CD14-positive monocyte (primary cell): ENCODE measurements around the gene CAV2. TPM values are rescaled to one million over a fixed set of nuclear protein-coding genes. Genes with fewer than 3 reads are reported as not detected.

Source experiments
- DNase-seq, 3 donors: peaks; one replicate each; pipeline ENCODE4 v3.0.0-alpha.2; 2011 to 2022
- H2AFZ ChIP-seq: 2 replicates; pipeline ENCODE4 v1.6.0; 2012; ENCODE audit warnings: mild to moderate bottlenecking, low read depth, low read length, inconsistent platforms; ENCODE audit not compliant: insufficient read depth, poor library complexity, severe bottlenecking
- H3K27ac ChIP-seq, 2 donors: 1 replicate in 1 of 2; 2 replicates in 1 of 2; pipeline ENCODE4 v1.5.1; 2012 to 2013; ENCODE audit warnings: low read length in 2 of 2, control low read depth in 1 of 2, inconsistent platforms in 1 of 2, low read depth in 1 of 2, mild to moderate bottlenecking in 1 of 2
- H3K27me3 ChIP-seq, 2 donors: one replicate each; pipeline versions ENCODE4 v1.6.0 to v1.6.1; 2011 to 2013; ENCODE audit warnings: low read length in 2 of 2; ENCODE audit not compliant: control insufficient read depth in 2 of 2, insufficient read depth in 2 of 2
- H3K36me3 ChIP-seq, 2 donors: replicated peaks in 1 of 2; 1 replicate in 1 of 2; 2 replicates in 1 of 2; pipeline versions ENCODE4 v1.5.1 to v1.6.1; 2012 to 2013; ENCODE audit warnings: low read length in 2 of 2, control low read depth in 1 of 2, inconsistent platforms in 1 of 2, mild to moderate bottlenecking in 1 of 2; ENCODE audit not compliant: insufficient read depth in 2 of 2, control insufficient read depth in 1 of 2
- H3K4me1 ChIP-seq, 2 donors: 1 replicate in 1 of 2; 2 replicates in 1 of 2; pipeline versions ENCODE4 v1.5.1 to v1.6.1; 2012 to 2013; ENCODE audit warnings: low read length in 2 of 2, control low read depth in 1 of 2, inconsistent platforms in 1 of 2, mild to moderate bottlenecking in 1 of 2, moderate library complexity in 1 of 2; ENCODE audit not compliant: insufficient read depth in 2 of 2, control insufficient read depth in 1 of 2
- H3K4me2 ChIP-seq: replicated peaks from 2 replicates; pipeline ENCODE3; 2012; ENCODE audit warnings: low read length, moderate library complexity, mild to moderate bottlenecking; ENCODE audit not compliant: poor library complexity, severe bottlenecking; ENCODE audit errors: extremely low read depth
- H3K4me3 ChIP-seq, 3 experiments: fragments of 200-600 bp in 1 of 3; sonication (generic) in 1 of 3; replicated peaks in 1 of 3; 1 replicate in 2 of 3; 2 replicates in 1 of 3; pipeline ENCODE4 v1.5.1; 2011 to 2013; ENCODE audit warnings: low read length in 3 of 3, mild to moderate bottlenecking in 3 of 3, control low read depth in 2 of 3, low read depth in 2 of 3, inconsistent platforms in 1 of 3, moderate library complexity in 1 of 3
- H3K79me2 ChIP-seq: 2 replicates; pipeline ENCODE4 v1.6.0; 2012; ENCODE audit warnings: mild to moderate bottlenecking, control low read depth, inconsistent platforms, low read length, moderate library complexity; ENCODE audit not compliant: insufficient read depth
- H3K9ac ChIP-seq: 2 replicates; pipeline ENCODE4 v1.6.0; 2017; ENCODE audit warnings: low read length, mild to moderate bottlenecking; ENCODE audit not compliant: insufficient read depth, poor library complexity, severe bottlenecking
- H3K9me3 ChIP-seq, 2 donors: replicated peaks in 1 of 2; 1 replicate in 1 of 2; 2 replicates in 1 of 2; pipeline versions ENCODE4 v1.5.1 to v1.6.1; 2012 to 2013; ENCODE audit warnings: low read length in 2 of 2, control low read depth in 1 of 2; ENCODE audit not compliant: control insufficient read depth in 1 of 2, insufficient read depth in 1 of 2
- H4K20me1 ChIP-seq: 2 replicates; pipeline ENCODE4 v1.6.0; 2012; ENCODE audit warnings: mild to moderate bottlenecking, low read length, control low read depth, moderate library complexity; ENCODE audit not compliant: insufficient read depth
- H3K27ac Mint-ChIP-seq, 7 donors: one replicate each; pipeline ENCODE4 v1.8.0; 2020; ENCODE audit warnings: mild to moderate bottlenecking in 7 of 7, mixed read lengths in 7 of 7, moderate library complexity in 6 of 7, inconsistent platforms in 2 of 7
- H3K27me3 Mint-ChIP-seq, 3 donors: one replicate each; pipeline ENCODE4 v1.8.0; 2021 to 2022; ENCODE audit warnings: low read depth in 3 of 3, mild to moderate bottlenecking in 3 of 3, mixed read lengths in 3 of 3, moderate library complexity in 3 of 3, inconsistent platforms in 1 of 3
- H3K36me3 Mint-ChIP-seq, 2 donors: one replicate each; pipeline ENCODE4 v1.8.0; 2020; ENCODE audit warnings: mixed read lengths in 2 of 2, inconsistent platforms in 1 of 2, mild to moderate bottlenecking in 1 of 2
- H3K4me1 Mint-ChIP-seq: one replicate; pipeline ENCODE4 v1.8.0; 2020; ENCODE audit warnings: mild to moderate bottlenecking, mixed read lengths
- H3K4me3 Mint-ChIP-seq, 2 donors: one replicate each; pipeline ENCODE4 v1.8.0; 2020; ENCODE audit warnings: mild to moderate bottlenecking in 2 of 2, mixed read lengths in 2 of 2, moderate library complexity in 1 of 2
- H3K9me3 Mint-ChIP-seq, 7 donors: one replicate each; pipeline ENCODE4 v1.8.0; 2020 to 2022; ENCODE audit warnings: mixed read lengths in 7 of 7, mild to moderate bottlenecking in 6 of 7, moderate library complexity in 6 of 7, inconsistent platforms in 2 of 7
- WGBS: methylation state at CpG from one replicate; pipeline ENCODE4 v1.1.5; 2013; ENCODE audit warnings: missing lambda C conversion rate; ENCODE audit not compliant: insufficient coverage; 5-methylcytosine and 5-hydroxymethylcytosine counted together
- intact Hi-C, 2 donors: fragments of 100-400 bp; cut with micrococcal nuclease; formaldehyde crosslinking; loops; one replicate each; pipeline versions ENCODE4 v1.15.0 to v1.15.1; 2023
- polyA plus RNA-seq, 3 donors: library from polyadenylated mRNA; depleted of rRNA in 1 of 3; unstranded in 2 of 3; stranded (reverse) in 1 of 3; fragments of 300-500 nt in 2 of 3; fragments of >200 nt in 1 of 3; fragmentation: Illumina TruSeq in 2 of 3; gene quantifications; 1 replicate in 2 of 3; 2 replicates in 1 of 3; pipeline ENCODE4 v1.2.3, GENCODE V29; 2012 to 2021
- TF ChIP-seq, protein P1 (sequence below): fragments of 200-600 bp; IDR thresholded peaks from one replicate; pipeline ENCODE4 v1.8.0; 2022; ENCODE audit warnings: antibody characterized with exemption, mild to moderate bottlenecking

Gene CAV2
- polyA plus RNA-seq, 3 donors, result 0.19 TPM; not detected in 2

DNA sequence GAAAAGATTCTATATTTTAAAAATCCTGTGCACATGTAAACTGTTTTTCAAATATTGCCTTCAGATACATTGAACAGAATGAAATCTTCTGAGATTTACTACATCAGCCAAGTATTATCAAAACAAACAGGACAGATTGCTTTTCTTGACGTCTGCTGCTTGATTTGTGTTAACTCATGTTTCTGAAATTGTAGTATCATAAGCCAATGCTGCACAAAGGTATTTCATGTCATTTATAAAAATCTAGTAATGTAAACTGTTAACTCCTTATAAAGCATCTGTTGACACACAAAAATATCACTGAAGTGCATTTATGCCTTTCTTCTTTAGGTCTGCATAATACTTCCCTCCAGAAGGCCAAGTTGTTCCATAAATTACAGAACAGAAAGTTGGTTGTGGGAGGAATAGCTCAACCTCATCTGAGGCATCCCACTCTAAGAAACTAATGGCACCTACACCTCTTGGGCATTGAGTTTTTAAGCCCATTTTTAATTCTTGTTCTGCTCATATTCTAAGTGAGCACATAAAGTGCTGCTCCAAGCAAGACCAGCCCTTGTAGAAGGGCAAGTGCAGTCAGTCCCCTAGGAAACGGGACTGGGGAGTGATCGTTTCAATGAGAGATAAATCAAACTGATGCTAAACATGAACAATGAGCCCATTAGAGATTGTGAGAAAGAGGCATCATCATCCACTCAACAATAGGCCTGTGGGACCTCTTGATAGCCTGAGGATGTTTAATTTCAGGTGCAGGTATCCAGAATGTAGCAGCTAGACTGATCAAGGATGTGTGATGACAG, 53.8 kb downstream of the CAV2 start:
- H3K36me3 Mint-ChIP-seq, result no peaks in the 10 kb centered on the region
- no peak overlapping the region for H2AFZ ChIP-seq
- H3K27ac ChIP-seq, result no peak overlapping the region
- no peaks in the 10 kb centered on the region for H4K20me1 ChIP-seq
- no peak overlapping the region for H3K27ac Mint-ChIP-seq
- peaks cover 0 to 2% (median 0%) of the 10 kb centered on the region in 3 donors for H3K27me3 Mint-ChIP-seq
- no peaks in the 10 kb centered on the region for H3K79me2 ChIP-seq
- no peaks in the 10 kb centered on the region for H3K27me3 ChIP-seq
- DNase-seq, result no peak
- intact Hi-C loops, result no loop called here
- WGBS, result 100% methylated on average over 1 of the region's 3 CpGs
- no peaks in the 10 kb centered on the region for H3K9me3 ChIP-seq
- H3K4me3 ChIP-seq, result no peak overlapping the region
- no peak overlapping the region for H3K4me3 Mint-ChIP-seq
- no peaks in the 10 kb centered on the region for H3K4me1 ChIP-seq
- peaks cover 0 to 2% (median 0%) of the 10 kb centered on the region in 7 donors for H3K9me3 Mint-ChIP-seq
- H3K9ac ChIP-seq, result no peak overlapping the region
- H3K4me2 ChIP-seq, result no peak overlapping the region
- TF ChIP-seq, protein P1, sequence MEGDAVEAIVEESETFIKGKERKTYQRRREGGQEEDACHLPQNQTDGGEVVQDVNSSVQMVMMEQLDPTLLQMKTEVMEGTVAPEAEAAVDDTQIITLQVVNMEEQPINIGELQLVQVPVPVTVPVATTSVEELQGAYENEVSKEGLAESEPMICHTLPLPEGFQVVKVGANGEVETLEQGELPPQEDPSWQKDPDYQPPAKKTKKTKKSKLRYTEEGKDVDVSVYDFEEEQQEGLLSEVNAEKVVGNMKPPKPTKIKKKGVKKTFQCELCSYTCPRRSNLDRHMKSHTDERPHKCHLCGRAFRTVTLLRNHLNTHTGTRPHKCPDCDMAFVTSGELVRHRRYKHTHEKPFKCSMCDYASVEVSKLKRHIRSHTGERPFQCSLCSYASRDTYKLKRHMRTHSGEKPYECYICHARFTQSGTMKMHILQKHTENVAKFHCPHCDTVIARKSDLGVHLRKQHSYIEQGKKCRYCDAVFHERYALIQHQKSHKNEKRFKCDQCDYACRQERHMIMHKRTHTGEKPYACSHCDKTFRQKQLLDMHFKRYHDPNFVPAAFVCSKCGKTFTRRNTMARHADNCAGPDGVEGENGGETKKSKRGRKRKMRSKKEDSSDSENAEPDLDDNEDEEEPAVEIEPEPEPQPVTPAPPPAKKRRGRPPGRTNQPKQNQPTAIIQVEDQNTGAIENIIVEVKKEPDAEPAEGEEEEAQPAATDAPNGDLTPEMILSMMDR, result no peak
- no peaks in the 10 kb centered on the region for H3K36me3 ChIP-seq
- H3K4me1 Mint-ChIP-seq, result peaks cover 3% of the 10 kb centered on the region

DNA sequence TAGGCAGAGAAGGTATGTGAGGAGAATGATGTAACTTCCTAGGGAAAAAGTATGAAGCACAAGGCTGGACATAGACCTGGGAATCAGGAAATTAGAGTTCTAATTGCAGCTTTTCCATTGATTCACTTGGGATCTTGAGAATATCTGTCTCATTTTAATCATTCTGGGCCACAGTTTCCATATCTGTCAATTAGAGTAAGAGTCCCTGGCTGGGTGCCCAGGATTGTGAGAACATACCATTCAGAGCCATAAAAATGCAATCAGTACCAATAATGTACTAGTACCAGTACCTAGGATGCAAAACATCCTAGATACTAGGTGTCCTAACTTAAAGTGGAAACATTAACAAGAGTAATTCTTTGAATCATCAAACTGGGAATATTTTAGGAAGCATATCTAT, 54.9 kb downstream of the CAV2 start:
- H4K20me1 ChIP-seq, result no peaks in the 10 kb centered on the region
- no peaks in the 10 kb centered on the region for H3K79me2 ChIP-seq
- peaks cover 1% of the 10 kb centered on the region for H3K4me1 Mint-ChIP-seq
- TF ChIP-seq, protein P1, result no peak
- H3K27ac Mint-ChIP-seq, result no peak overlapping the region
- no peak overlapping the region for H3K9ac ChIP-seq
- H3K27me3 Mint-ChIP-seq, result peaks cover 0 to 5% (median 2%) of the 10 kb centered on the region in 3 donors
- no peak overlapping the region for H3K4me3 ChIP-seq
- intact Hi-C loops, result no loop called here
- no peak overlapping the region for H2AFZ ChIP-seq
- H3K36me3 ChIP-seq, result no peaks in the 10 kb centered on the region
- peaks cover 0 to 2% (median 0%) of the 10 kb centered on the region in 7 donors for H3K9me3 Mint-ChIP-seq
- no peak overlapping the region for H3K4me2 ChIP-seq
- no peaks in the 10 kb centered on the region for H3K27me3 ChIP-seq
- no peaks in the 10 kb centered on the region for H3K9me3 ChIP-seq
- no peaks in the 10 kb centered on the region for H3K36me3 Mint-ChIP-seq
- H3K4me1 ChIP-seq, result no peaks in the 10 kb centered on the region
- H3K4me3 Mint-ChIP-seq, result no peak overlapping the region
- DNase-seq, result no peak
- H3K27ac ChIP-seq, result no peak overlapping the region
